GM18507 (cell line): ENCODE results near the gene ADARB2.
"Not testable (repeated sequence)": the region's sequence is repeated elsewhere in the genome, so short reads cannot be mapped to it uniquely, and the experiment has no call there.

Source experiments
- DNase-seq: peaks from one replicate; pipeline ENCODE4 v3.0.0; 2011; ENCODE audit warnings: low read depth; ENCODE audit not compliant: insufficient read length; ENCODE audit errors: extremely low spot score
- FAIRE-seq: peaks from 2 replicates; lab custom pipeline; 2011; peaks lifted over from hg19 to GRCh38; lab: Jason Lieb, UNC

The ADARB2 gene

DNA sequence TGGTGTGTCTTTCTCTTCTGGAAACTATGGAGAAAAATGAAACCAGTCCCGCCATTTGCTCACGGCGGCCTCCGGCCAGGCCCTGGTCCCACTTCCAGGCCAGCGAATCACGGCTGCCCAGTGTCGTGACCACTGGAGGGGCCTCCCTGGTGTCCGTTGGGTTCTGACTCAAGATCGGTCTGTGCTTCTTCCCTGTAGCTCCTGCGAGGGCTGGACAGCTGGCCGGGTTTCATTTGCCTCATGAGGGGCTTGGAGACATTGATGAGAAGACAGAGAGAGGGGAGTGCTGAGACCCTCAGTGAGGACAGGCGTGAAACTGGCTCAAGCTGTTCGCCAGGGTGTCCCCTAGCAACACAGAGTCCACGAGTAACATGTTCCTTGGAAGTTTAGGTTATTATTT lies 108.6 kb downstream of the ADARB2 start:
- FAIRE-seq (no peak), DNase-seq (no peak)

GRCh38 chr10:1627945-1628344 lies 109.4 kb downstream of the ADARB2 start:
- no peak for DNase-seq
- no peak for FAIRE-seq

- DNase-seq (no peak), FAIRE-seq (no peak)
These were observed 110.5 kb downstream of the ADARB2 start for GRCh38 chr10:1626835-1627234.

DNA sequence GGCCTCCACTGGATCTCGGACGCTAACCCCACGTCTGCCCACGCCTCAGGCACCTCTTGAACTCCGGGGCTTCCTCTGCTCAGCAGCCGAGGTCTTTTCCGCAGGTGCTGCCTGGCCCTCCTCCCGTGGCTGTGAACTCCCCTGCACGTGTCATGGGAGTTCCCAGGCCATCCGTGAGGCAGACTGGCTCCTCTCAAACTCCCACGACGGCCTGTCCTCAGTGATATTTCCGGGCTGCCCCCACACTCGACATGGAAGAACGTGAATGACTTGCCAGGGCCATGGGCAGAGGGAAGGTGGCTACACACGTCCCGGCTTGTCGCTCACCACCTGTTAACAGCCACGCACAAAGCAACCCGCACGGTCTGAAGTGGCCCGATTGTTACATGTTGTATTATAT lies 110.9 kb downstream of the ADARB2 start:
- DNase-seq (no peak), FAIRE-seq (no peak)

DNA sequence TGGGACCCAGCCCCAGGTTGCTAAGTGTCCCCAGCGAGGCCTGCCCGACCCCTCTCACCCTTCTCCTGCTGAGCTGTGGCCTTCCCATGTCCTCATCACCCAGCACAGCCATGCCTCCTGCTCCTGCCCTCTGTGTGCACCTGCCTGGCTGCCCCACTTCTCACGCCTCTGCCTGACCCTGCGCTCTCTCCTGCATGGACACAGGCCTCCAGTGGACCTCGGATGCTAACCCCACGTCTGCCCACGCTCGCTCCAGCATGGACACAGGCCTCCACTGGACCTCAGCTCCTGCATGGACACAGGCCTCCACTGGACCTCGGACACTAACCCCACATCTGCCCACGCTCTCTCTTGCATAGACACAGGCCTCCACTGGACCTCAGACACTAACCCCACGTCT lies 111.6 kb downstream of the ADARB2 start:
- FAIRE-seq (no peak), DNase-seq (no peak)

DNA sequence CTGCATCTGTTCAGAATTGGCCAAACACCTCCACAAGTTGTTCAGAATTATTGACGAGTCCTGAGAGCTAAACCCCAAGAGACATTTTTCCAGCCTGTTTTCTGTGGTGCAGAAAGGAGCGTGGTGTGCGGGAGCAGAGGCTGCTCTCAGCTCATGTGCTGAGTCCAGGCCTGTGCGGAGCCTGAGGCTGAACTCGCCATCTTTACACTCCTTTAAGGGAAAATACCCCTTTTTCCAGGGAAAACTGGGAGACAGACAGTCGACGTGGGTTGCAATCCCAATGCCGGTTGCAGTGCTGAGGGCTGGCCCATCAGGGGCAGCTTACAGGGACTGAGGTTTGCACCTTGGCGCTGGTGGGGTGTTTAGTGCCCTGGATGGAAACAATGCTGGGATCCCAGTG lies 112.2 kb downstream of the ADARB2 start:
- DNase-seq = no peak
- no peak for FAIRE-seq

DNA sequence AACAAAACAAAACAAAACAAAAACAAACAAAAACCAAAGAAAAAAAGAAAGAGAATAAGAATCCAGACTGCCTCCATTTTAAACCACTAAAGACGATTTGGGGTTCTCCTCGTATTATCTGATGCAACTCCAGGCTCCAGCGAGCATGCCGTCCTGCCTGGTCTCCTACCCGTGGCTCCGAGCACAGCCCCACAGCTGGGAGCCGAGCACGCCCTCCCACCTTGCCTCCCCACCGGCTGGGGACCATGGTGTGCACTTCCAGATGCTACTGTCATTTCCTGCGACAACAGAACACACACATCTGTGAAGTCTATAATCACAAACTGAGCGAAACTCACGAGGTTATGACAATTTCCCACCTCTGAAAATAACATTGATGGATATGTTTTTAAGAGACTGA lies 113.1 kb downstream of the ADARB2 start:
- DNase-seq = no peak
- FAIRE-seq = no peak

GRCh38 chr10:1620803-1621202 lies 116.5 kb downstream of the ADARB2 start:
- FAIRE-seq = no peak
- DNase-seq = no peak

- not testable (repeated sequence) for FAIRE-seq, DNase-seq
These were observed 119.7 kb downstream of the ADARB2 start for GRCh38 chr10:1617376-1618317.

GRCh38 chr10:1616701-1617100 lies 120.6 kb downstream of the ADARB2 start:
- FAIRE-seq, DNase-seq: not testable (repeated sequence)

GRCh38 chr10:1615186-1615954 lies 122.0 kb downstream of the ADARB2 start:
- FAIRE-seq = no peak
- no peak for DNase-seq

GRCh38 chr10:1613511-1613910 lies 123.8 kb downstream of the ADARB2 start:
- no peak for FAIRE-seq

DNA sequence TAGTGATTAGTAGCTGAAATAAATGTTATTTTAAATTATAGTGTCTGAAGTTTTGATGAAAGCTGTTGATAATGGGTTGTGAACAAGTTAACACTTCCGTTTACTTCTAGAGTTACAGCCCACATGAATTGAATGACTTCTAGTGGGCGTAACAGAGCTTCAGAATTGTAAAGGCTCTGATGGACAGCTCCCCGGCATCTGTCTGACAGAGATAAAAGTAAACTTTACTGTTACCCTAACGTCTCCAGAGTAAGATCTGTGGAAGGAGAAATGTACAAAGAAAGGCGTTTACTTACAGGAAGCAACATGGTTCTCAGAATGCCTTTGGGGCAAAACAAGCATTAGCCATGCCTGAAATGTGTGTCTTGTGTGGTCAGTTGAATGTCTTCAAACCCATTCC lies 124.4 kb downstream of the ADARB2 start:
- no peak for DNase-seq
- FAIRE-seq = no peak

More at GRCh38 chr10:1613511-1613910, 123.8 kb downstream of the ADARB2 start:
- DNase-seq = no peak

GRCh38 chr10:1611936-1612550 lies 125.3 kb downstream of the ADARB2 start:
- DNase-seq (no peak), FAIRE-seq (no peak)

GRCh38 chr10:1610986-1611770 lies 126.1 kb downstream of the ADARB2 start:
- FAIRE-seq (no peak), DNase-seq (no peak)

- no peak for FAIRE-seq
- DNase-seq = no peak
These were observed 127.7 kb downstream of the ADARB2 start for GRCh38 chr10:1609648-1609970.

GRCh38 chr10:1608851-1609647 lies 128.3 kb downstream of the ADARB2 start:
- DNase-seq = no peak
- no peak for FAIRE-seq

DNA sequence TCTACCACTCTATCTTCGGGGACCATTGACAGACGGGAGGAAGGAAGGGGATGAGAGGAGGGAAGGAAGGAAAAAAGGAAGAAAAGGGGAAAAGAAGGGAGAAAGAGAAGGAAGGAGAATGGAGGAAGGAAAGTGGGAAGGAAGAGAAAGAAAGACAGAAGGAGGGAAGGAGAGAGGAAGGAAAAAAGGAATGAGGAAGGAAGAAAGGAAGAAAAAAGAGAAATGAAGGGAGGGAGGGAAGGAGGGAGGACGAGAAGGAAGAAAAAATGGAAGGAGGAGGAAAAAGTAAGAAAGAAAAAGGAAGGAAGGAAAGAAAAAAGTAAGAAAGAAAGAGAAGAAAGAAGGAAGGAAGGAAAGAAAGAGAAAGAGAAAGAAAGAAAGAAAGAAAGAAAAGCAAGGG lies 128.9 kb downstream of the ADARB2 start:
- no peak for FAIRE-seq
- no peak for DNase-seq

- no peak for DNase-seq
- FAIRE-seq = no peak
These were observed 129.9 kb downstream of the ADARB2 start for GRCh38 chr10:1607466-1607865.
